Heart right ventricle (tissue), 16 donors: ENCODE data around the gene STAT4. TPM values are rescaled to one million over a fixed set of nuclear protein-coding genes. Genes with fewer than 3 reads are reported as not detected.

Experiments
- ATAC-seq, 8 donors: fragments of 200-7000 bp; cut with Tn5 transposase; one replicate each; pipeline ENCODE4 v1.9.1; 2020; ENCODE audit warnings: mild to moderate bottlenecking in 8 of 8, moderate library complexity in 8 of 8, moderate number of reproducible peaks in 1 of 8
- DNase-seq, 2 donors: peaks; one replicate each; pipeline ENCODE4 v3.0.0-alpha.2; 2020
- H3K27ac ChIP-seq, 10 donors: fragments of 200-600 bp; sonication (generic) in 2 of 10; one replicate each; pipeline versions ENCODE4 v1.5.0 to v1.8.0; 2020 to 2022; ENCODE audit warnings: mild to moderate bottlenecking in 3 of 10
- H3K27me3 ChIP-seq, 7 donors: fragments of 200-600 bp; one replicate each; pipeline ENCODE4 v1.8.0; 2021 to 2022; ENCODE audit warnings: mild to moderate bottlenecking in 2 of 7
- H3K36me3 ChIP-seq, 9 donors: fragments of 200-600 bp; sonication (generic) in 1 of 9; one replicate each; pipeline versions ENCODE4 v1.5.0 to v1.8.0; 2020 to 2022; ENCODE audit warnings: mild to moderate bottlenecking in 2 of 9
- H3K4me1 ChIP-seq, 9 donors: fragments of 200-600 bp; sonication (generic) in 1 of 9; one replicate each; pipeline versions ENCODE4 v1.5.0 to v1.8.0; 2020 to 2022; ENCODE audit warnings: mild to moderate bottlenecking in 4 of 9
- H3K4me3 ChIP-seq, 10 donors: fragments of 200-600 bp; sonication (generic) in 2 of 10; one replicate each; pipeline versions ENCODE4 v1.5.0 to v1.8.0; 2020 to 2022; ENCODE audit warnings: mild to moderate bottlenecking in 7 of 10, moderate library complexity in 2 of 10
- H3K9me3 ChIP-seq, 11 donors: fragments of 200-600 bp in 10 of 11; sonication (generic) in 2 of 11; one replicate each; pipeline versions ENCODE4 v1.5.0 to v1.8.0; 2013 to 2022; ENCODE audit warnings: mild to moderate bottlenecking in 2 of 11, control low read depth in 1 of 11, moderate library complexity in 1 of 11
- WGBS, 2 donors: extraction: QIAGEN DNeasy Blood & Tissue Kit; methylation state at CpG; one replicate each; pipeline ENCODE4 v1.1.7; 2013; ENCODE audit warnings: inconsistent platforms in 1 of 2; 5-methylcytosine and 5-hydroxymethylcytosine counted together
- intact Hi-C, 10 donors: fragments of 100-400 bp; cut with DNase I; formaldehyde crosslinking; loops; one replicate each; pipeline versions ENCODE4 v1.11.1 to v1.14.2; 2022
- polyA plus RNA-seq, 2 donors: library from polyadenylated mRNA; stranded (reverse); fragments of 200-250 nt; gene quantifications; one replicate each; pipeline ENCODE4 v1.2.3, GENCODE V29; 2013
- total RNA-seq, 10 donors: library from RNA; stranded (reverse); fragmentation: NEBNext Ultra II Directional in 3 of 10; extraction: Animal tissue kit (Norgen Biotek cat#: 25700) in 3 of 10; gene quantifications; one replicate each; pipeline versions ENCODE4 v1.2.1 to v1.2.4, GENCODE V29; 2021 to 2023
- TF ChIP-seq, protein P1 (sequence below), 9 donors: fragments of 200-600 bp; sonication (generic) in 2 of 9; IDR thresholded peaks; one replicate each; pipeline versions ENCODE4 v1.5.0 to v1.8.0; 2021 to 2022; ENCODE audit warnings: antibody characterized with exemption in 9 of 9, mild to moderate bottlenecking in 5 of 9, moderate library complexity in 1 of 9
- donor health status: Arrhythmogenic right ventricular cardiomyopathy.
- donor health status: ischemic (EF 13 %, LVEDD 7.1; RV severe dilation, severe dysfunction).
- donor health status: healthy with polysubstance abuse.
- donor health status: DM: no; HTN: yes; CAD: no.
- donor health status: DM: no; HTN: no; CAD: no.
- donor health status: ischemic (EF 25% LVEDD 6.9; RV normal size, moderate dysfunction).
- donor health status: ischemic (EF 25% LVEDD 5.7; RV mildly dilated, moderate dysfunction).
- donor health status: healthy.
- donor health status: DM: yes; HTN: yes; CAD: no.
- donor health status: Ischemic cardiomyopathy.
- donor health status: ischemic (EF 35%, LVEDD 5.7; RV mildly dilated, moderate dysfunction).
- donor health status: nonischemic (EF 11% LVEDD 7.7; RV severe dilation, severe dysfunction).
- donor health status: DM: yes; HTN: yes; CAD: no.
- donor health status: PGD.
- donor health status: ischemic (EF 29% LVEDD 5.4; RV normal size, mild dysfunction).
- donor health status: nonischemic (EF 23%, LVEDD 6.1; RV moderate dilation, normal function).

The STAT4 gene
- total and polyA plus RNA-seq, 12 donors = 0.52 to 9.4 (median 2.2) TPM

GRCh38 chr2:191041418-191042161 is 109.2 kb downstream of the STAT4 start:
- ATAC-seq (peak in 1 of 8 donors; percentile 59), DNase-seq (no peak)
- peaks cover 0 to 8% (median 0%) of the 10 kb centered on the region in 9 donors for H3K36me3 ChIP-seq
- peaks cover 0 to 17% (median 0%) of the 10 kb centered on the region in 9 donors for H3K4me1 ChIP-seq
- intact Hi-C loops = no loop called here
- H3K27me3 ChIP-seq = no peaks in the 10 kb centered on the region
- TF ChIP-seq, protein P1, sequence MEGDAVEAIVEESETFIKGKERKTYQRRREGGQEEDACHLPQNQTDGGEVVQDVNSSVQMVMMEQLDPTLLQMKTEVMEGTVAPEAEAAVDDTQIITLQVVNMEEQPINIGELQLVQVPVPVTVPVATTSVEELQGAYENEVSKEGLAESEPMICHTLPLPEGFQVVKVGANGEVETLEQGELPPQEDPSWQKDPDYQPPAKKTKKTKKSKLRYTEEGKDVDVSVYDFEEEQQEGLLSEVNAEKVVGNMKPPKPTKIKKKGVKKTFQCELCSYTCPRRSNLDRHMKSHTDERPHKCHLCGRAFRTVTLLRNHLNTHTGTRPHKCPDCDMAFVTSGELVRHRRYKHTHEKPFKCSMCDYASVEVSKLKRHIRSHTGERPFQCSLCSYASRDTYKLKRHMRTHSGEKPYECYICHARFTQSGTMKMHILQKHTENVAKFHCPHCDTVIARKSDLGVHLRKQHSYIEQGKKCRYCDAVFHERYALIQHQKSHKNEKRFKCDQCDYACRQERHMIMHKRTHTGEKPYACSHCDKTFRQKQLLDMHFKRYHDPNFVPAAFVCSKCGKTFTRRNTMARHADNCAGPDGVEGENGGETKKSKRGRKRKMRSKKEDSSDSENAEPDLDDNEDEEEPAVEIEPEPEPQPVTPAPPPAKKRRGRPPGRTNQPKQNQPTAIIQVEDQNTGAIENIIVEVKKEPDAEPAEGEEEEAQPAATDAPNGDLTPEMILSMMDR (IDR thresholded peaks at IDR 0.05) = no peak
- peaks cover 0 to 8% (median 0%) of the 10 kb centered on the region in 11 donors for H3K9me3 ChIP-seq
- no peak overlapping the region for H3K27ac ChIP-seq
- H3K4me3 ChIP-seq = no peak overlapping the region
- 92 to 93% methylated on average over 3 of the region's 3 CpGs for WGBS, 2 donors

- no peaks in the 10 kb centered on the region for H3K27me3 ChIP-seq
- peaks cover 0 to 17% (median 0%) of the 10 kb centered on the region in 9 donors for H3K4me1 ChIP-seq
- WGBS, 2 donors = 66 to 82% methylated on average over 1 of the region's 1 CpG
- DNase-seq (no peak), ATAC-seq (no peak)
- H3K36me3 ChIP-seq = peaks cover 0 to 18% (median 0%) of the 10 kb centered on the region in 9 donors
- TF ChIP-seq, protein P1 (IDR thresholded peaks at IDR 0.05) = no peak
- H3K4me3 ChIP-seq = no peak overlapping the region
- intact Hi-C loops = loop anchor here in 3 of 10 donors (10.0 kb wide), 2 partner anchors 185 to 255 kb away; no protein-coding TSS in a partner anchor
- no peak overlapping the region for H3K27ac ChIP-seq
- H3K9me3 ChIP-seq = peaks cover 0 to 8% (median 0%) of the 10 kb centered on the region in 11 donors
Observed at GRCh38 chr2:191039616-191040015, 111.2 kb downstream of the STAT4 start.

DNA sequence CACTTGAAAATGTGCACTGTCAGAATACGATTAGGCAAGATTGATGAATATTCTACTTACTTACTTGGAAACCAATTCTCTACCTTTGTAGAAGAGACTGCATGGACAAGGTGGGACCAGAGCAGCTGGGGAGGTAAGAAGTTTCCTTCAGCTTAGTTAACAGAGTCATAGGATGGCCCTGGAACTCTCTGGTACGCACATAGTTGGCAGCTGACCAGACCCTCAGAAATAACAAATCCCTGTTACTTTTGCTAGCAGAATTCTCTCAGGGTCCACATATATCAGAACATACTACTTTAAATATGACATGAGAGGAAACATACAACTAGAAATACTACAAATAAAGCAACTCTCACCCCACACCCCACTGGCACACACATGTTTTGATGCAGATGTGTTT is 112.1 kb downstream of the STAT4 start:
- peaks cover 0 to 17% (median 0%) of the 10 kb centered on the region in 9 donors for H3K4me1 ChIP-seq
- TF ChIP-seq, protein P1 (IDR thresholded peaks at IDR 0.05) = no peak
- ATAC-seq (no peak), DNase-seq (no peak)
- no peaks in the 10 kb centered on the region for H3K27me3 ChIP-seq
- peak overlapping the region in 1 of 10 donors; percentile 48 for H3K27ac ChIP-seq
- 93 to 96% methylated on average over 2 of the region's 2 CpGs for WGBS, 2 donors
- intact Hi-C loops = loop anchor here in 3 of 10 donors (10.0 kb wide), 2 partner anchors 184 to 254 kb away; no protein-coding TSS in a partner anchor
- no peaks in the 10 kb centered on the region for H3K9me3 ChIP-seq
- no peak overlapping the region for H3K4me3 ChIP-seq
- peaks cover 0 to 18% (median 0%) of the 10 kb centered on the region in 9 donors for H3K36me3 ChIP-seq

DNA sequence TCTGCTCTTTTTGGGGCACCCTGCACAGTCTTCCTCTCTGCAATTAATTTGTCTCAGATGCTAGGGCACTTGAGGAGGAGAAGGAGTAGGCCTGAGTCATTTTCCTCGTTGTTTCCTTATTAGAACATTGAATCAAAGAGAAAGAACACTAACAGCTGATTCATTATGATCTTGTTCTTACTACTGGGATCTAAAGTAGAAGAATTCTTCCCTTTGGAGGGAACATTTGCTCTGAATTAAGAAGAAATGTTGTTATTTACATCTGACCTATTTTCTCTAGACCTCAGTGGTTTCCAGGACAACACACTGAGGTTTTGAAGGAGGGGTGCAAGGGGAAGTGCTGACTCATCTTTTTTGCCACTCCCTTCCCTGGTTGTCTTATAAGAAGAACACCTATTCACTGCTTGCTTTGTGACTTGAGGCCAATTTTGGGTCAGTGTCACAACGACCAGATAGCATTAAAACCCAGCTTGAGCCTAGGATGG is 112.5 kb downstream of the STAT4 start:
- WGBS, 2 donors = 68 to 71% methylated on average over 2 of the region's 2 CpGs
- intact Hi-C loops = loop anchor here in 3 of 10 donors (10.0 kb wide), 2 partner anchors 183 to 253 kb away; no protein-coding TSS in a partner anchor
- ATAC-seq (no peak), DNase-seq (no peak)
- H3K27ac ChIP-seq = peak overlapping the region in 1 of 10 donors; percentile 48
- no peaks in the 10 kb centered on the region for H3K27me3 ChIP-seq
- H3K4me1 ChIP-seq = peaks cover 0 to 20% (median 0%) of the 10 kb centered on the region in 9 donors
- no peak overlapping the region for H3K4me3 ChIP-seq
- TF ChIP-seq, protein P1 (IDR thresholded peaks at IDR 0.05) = no peak
- no peaks in the 10 kb centered on the region for H3K9me3 ChIP-seq
- H3K36me3 ChIP-seq = peaks cover 0 to 18% (median 0%) of the 10 kb centered on the region in 9 donors
